ENCODE measurements around the gene MPPED2. TPM values are rescaled to one million over a fixed set of nuclear protein-coding genes. Genes with fewer than 3 reads are reported as not detected.

The MPPED2 gene
- total RNA-seq, 1 experiment from 2014 or later, result not detected

- Histone ChIP-seq H2AFZ (ENCODE audit: low read depth, low read length, poor library complexity, severe bottlenecking) (no peak overlapping the region), H3K4me3 (replicated peaks in 1 of 2; ENCODE audit: low read depth in 1 of 2, low read length in 2 of 2) (no peak overlapping the region), H3K79me2 (ENCODE audit: insufficient read depth, low read length) (no peaks in the 10 kb centered on the region), H3K4me1 (ENCODE audit: control insufficient read depth in 1 of 2, insufficient read depth in 2 of 2, low read length in 2 of 2) (no peaks in the 10 kb centered on the region), H3K27me3 (ENCODE audit: insufficient read depth, low read length) (peaks cover 18% of the 10 kb centered on the region), H3K9me2 (ENCODE audit: insufficient read depth) (no peaks in the 10 kb centered on the region), H3K9me3 (ENCODE audit: control insufficient read depth in 1 of 2, insufficient read depth in 1 of 2, low read depth in 1 of 2, low read length in 2 of 2) (no peaks in the 10 kb centered on the region), H3K9ac (ENCODE audit: low read length) (no peak overlapping the region), H3K36me3 (ENCODE audit: control insufficient read depth in 1 of 2, insufficient read depth in 2 of 2, low read length in 2 of 2) (no peaks in the 10 kb centered on the region), H4K20me1 (ENCODE audit: insufficient read depth) (no peaks in the 10 kb centered on the region), H3K4me2 (ENCODE audit: low read length) (no peak overlapping the region), H3K27ac (ENCODE audit: low read depth, low read length) (no peak overlapping the region)
- ATAC-seq, result no peak
- DNase-seq (ENCODE audit: low read depth, low spot score), result no peak
- ChIA-PET CTCF (no interaction called here), RAD21 (ENCODE audit: low non-redundant PET in 1 of 2, low total read pairs in 2 of 2, uncharacterized antibody in 2 of 2, unreplicated experiment in 2 of 2) (no interaction called here), POLR2A (no interaction called here)
- no TSS peak for BruUV-seq (replicated peaks)
- intact Hi-C loops (cut with micrococcal nuclease), result no loop called here
- no peak for TF ChIP-seq ELF1 (IDR thresholded peaks at IDR 0.05; ENCODE audit: borderline replicate concordance, low read depth)
- no peak for TF ChIP-seq EZH2phosphoT487 (IDR thresholded peaks at IDR 0.05; ENCODE audit: borderline replicate concordance)
- no peak for TF ChIP-seq ATF3 (IDR thresholded peaks at IDR 0.05)
- TF ChIP-seq ZFX (IDR thresholded peaks at IDR 0.05), result no peak
- no peak for TF ChIP-seq ZNF274 (IDR thresholded peaks at IDR 0.05; ENCODE audit: low read depth, low read length)
- TF ChIP-seq TCF7L2 (IDR thresholded peaks at IDR 0.05; ENCODE audit: borderline replicate concordance, extremely low read depth, insufficient read depth, insufficient read length), result no peak
- TF ChIP-seq CTCF (IDR thresholded peaks at IDR 0.05 in 2 of 3, conservative IDR thresholded peaks at IDR 0.05 in 1 of 3; ENCODE audit: borderline replicate concordance in 1 of 3, insufficient read depth in 1 of 3, low read depth in 2 of 3, low read length in 2 of 3), result no peak
- TF ChIP-seq SP1 (IDR thresholded peaks at IDR 0.05; ENCODE audit: low read depth), result no peak
- no peak for TF ChIP-seq SRF (IDR thresholded peaks at IDR 0.05; ENCODE audit: low read depth)
- TF ChIP-seq EGR1 (IDR thresholded peaks at IDR 0.05; ENCODE audit: low read depth), result no peak
- TF ChIP-seq JUND (IDR thresholded peaks at IDR 0.05), result no peak
- no peak for TF ChIP-seq YY1 (IDR thresholded peaks at IDR 0.05; ENCODE audit: extremely low read depth, insufficient replicate concordance, low read depth, low read length)
- no peak for TF ChIP-seq FOSL1 (IDR thresholded peaks at IDR 0.05; ENCODE audit: low read depth)
- TF ChIP-seq POLR2AphosphoS5 (IDR thresholded peaks at IDR 0.05; ENCODE audit: low read depth, low read length), result no peak
- no peak for TF ChIP-seq CBX3 (IDR thresholded peaks at IDR 0.05; ENCODE audit: low read depth)
- no peak for TF ChIP-seq SIN3A (IDR thresholded peaks at IDR 0.05; ENCODE audit: low read depth)
- TF ChIP-seq EZH2 (IDR thresholded peaks at IDR 0.05), result no peak
- no peak for TF ChIP-seq RAD21 (IDR thresholded peaks at IDR 0.05; ENCODE audit: low read depth)
- TF ChIP-seq ZBTB33 (IDR thresholded peaks at IDR 0.05; ENCODE audit: extremely low read depth, insufficient replicate concordance, low read length), result no peak
Observed at GRCh38 chr11:30465192-30465591, 121.0 kb downstream of the MPPED2 start.
